DMS153 treated with DMSO at 0.1 percent for 48 hours (cell line): ENCODE data around the gene SLC29A1.
A peak's percentile ranks its signal among the peaks of the same experiment; 100 is the strongest.

ENCODE experiments used
- DNase-seq: peaks from one replicate; lab custom pipeline; 2025; ENCODE audit not compliant: unreplicated experiment; lab: John Stamatoyannopoulos, UW

The SLC29A1 gene

GRCh38 chr6:44253307-44254101 lies 30.1 kb downstream of the SLC29A1 start:
- DNase-seq = no peak

- no peak for DNase-seq
Measured at GRCh38 chr6:44254191-44255104, 31.1 kb downstream of the SLC29A1 start.

- no peak for DNase-seq
Measured at GRCh38 chr6:44255105-44255808, 31.9 kb downstream of the SLC29A1 start.

- no peak for DNase-seq
Measured at GRCh38 chr6:44255871-44256774, 32.7 kb downstream of the SLC29A1 start.

DNA sequence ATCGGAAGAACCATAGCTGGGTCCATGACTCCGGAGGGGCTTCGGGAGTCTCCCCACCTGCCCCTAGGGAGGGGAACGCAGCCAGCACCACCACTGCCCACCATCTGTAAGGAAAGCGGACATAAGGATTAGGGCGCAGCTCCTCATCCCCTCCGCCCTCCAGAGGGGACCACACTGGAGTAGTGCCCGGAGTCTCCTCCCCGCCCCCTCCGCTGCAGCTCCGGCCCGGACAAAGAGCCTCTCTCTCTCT lies 33.3 kb downstream of the SLC29A1 start:
- DNase-seq = no peak

GRCh38 chr6:44257025-44257752 lies 33.8 kb downstream of the SLC29A1 start, which contains the start of gene SLC35B2:
Gene SLC35B2, minus strand, starts transcription at chr6:44257528. Its CDS starts 118 bp downstream, at chr6:44257410.
- DNase-seq = peak; percentile 40

DNA sequence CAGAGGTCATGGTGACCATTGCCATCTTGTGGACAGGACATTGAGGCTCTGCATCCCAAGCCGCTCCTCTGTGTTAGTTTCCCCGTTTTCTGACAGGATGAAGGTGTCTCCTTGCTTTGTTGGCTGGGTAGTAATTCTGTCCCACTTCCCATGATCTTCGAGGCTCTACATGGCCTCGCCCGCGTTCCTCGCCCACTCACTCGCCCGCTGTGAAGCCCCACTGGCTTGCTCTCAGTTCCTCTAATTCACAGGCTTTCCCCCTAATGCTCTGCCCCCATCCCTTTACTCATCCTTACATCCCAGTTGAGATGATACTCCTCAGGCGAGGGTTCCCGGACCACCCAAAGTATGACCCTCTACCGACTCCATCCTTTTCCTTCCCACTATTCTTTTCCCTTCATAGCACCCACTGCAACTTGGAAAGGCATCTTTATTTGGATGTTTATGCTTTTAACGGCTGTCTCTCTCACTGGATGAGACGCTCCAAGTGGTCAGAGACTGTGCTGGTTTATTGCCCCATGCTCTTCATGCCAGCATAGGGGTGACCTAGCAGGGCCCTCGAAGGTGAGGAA lies 34.4 kb downstream of the SLC29A1 start:
- no peak for DNase-seq

GRCh38 chr6:44258325-44258863 lies 35.0 kb downstream of the SLC29A1 start:
- DNase-seq = no peak

DNA sequence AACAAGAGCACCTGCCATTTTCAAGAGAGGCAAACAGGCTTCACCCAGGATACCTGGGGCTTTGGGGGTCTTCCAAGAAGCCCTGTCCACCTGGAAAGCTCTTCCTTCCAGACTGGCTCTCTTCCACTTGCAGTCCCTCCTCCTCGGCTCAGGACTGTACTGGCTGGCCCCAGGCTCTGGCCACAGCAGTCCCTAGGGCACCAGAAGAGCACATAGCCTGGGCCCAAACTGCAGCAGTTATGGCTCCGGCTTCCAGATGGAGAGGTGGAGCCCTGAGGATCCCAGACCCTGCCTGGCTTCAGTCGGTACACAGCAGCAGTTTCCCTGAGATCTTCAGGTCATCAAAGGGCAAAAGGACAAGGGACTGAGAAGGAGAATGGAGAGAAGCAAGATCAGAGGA lies 35.5 kb downstream of the SLC29A1 start:
- no peak for DNase-seq

GRCh38 chr6:44260011-44260410 lies 36.6 kb downstream of the SLC29A1 start:
- no peak for DNase-seq

- DNase-seq = no peak
Measured at GRCh38 chr6:44260451-44261297, 37.3 kb downstream of the SLC29A1 start.

DNA sequence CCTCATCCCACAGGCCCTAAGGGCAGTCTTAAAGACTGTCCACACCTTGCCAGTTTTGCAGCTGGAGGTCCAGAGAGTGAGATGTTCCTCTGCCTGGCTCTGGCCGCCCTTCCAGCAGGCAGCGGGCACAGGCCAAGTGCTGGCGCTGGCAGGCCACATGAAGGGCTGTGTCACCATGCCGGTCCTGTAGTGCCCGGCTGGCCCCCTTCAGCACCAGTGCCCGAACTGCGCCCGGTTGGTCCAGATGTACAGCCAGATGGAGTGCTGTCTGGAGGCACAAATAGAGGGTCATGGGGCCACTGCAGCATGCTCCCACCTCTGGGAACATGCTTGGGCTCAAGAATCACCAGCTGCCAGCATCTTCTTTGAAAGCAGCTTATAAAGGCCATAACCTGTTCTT lies 38.2 kb downstream of the SLC29A1 start:
- no peak for DNase-seq

DNA sequence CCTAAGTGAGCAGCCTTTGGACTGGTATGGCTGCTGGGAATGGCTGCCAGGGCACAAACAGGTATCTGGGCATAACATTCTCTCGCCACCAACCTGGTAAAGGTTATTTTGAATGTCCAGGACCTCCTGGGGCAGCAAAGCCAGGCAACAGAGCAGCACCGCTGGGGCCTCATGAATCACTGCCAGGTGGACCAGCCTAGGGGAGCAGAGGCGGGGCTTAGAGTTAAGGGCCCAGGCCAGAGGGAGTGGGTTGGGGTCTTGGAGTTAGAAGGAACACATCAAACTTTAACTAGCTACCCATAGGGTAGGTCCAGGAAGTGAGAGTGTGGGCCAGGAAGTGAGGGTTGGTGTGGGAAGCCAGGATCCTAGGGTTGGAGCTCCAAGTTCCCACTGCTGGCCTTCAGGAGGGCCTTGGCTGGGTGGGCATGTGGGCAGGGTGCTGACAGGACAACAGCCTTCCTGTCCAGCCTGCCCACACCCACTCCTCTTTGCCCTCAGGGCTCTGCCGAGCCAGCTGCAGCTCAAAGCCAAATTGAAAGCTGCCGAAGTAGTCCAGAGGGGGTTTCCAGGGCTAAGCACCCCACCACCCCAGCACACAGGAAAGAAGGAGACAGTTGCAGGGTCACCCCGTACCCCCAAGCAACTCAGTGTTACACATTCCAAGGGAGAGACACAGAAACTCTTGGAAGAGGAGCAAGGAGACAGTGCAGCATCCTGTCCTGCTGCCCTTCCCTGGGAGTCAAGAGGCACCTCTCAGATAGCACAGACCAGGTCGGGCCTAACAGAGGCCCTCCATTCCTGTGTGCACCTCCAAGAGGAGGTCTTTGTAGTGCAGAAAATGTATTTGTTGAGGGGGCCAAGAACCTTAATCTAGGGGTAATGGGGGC lies 39.3 kb downstream of the SLC29A1 start:
- DNase-seq = no peak

DNA sequence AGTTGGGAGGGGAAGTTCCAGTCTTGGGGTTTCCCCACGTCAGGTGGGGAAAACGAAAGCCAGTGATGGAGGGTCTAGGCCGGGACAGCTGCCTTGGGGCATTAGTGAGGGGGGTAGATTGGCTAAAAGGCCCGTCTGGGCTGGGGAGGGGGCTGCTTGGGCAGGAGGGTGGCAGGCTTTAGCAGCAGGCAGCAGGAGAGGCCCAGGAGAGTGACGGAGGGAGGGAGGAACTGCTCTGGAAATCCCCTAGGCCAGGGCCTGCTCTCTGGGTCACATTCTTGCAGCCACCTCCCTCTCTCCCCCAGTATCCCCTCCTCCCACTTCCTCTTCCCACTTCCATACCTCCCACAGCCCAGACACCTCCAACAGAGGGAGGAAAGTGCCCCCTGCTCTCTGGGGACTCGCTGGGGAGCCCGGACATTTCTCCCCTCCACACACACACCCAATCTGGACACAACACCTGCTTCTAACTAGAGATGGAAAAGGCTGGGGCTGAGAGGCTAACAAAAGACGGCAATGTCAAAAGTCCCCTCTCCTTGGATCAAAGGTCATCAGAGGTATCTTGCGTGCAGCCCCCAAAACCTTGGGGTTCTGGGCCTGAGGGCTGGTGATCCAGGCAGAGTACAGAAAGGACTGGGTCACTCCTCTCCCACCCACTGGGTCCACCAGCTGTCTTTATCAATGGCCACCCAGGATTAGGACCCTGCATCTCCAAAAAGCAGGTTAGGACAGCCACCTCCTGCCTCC lies 40.1 kb downstream of the SLC29A1 start:
- no peak for DNase-seq

GRCh38 chr6:44264154-44265006 lies 41.0 kb downstream of the SLC29A1 start:
- no peak for DNase-seq
